Activated CD4-positive, alpha-beta memory T cell treated with anti-CD3 and anti-CD28 coated beads for 36 hours (primary cell): ENCODE data around the gene GSG1L. TPM values are rescaled to one million over a fixed set of nuclear protein-coding genes. Genes with fewer than 3 reads are reported as not detected.

Experiments used
- CTCF ChIA-PET: fragments of 350-600 bp; sonication (Branson Sonifier 250); formaldehyde crosslinking; loops from one replicate; lab custom pipeline; 2021; ENCODE audit warnings: antibody characterized with exemption, inconsistent platforms; lab: Charles Lee
- POLR2A ChIA-PET: fragments of 350-600 bp; sonication (Branson Sonifier 250); formaldehyde crosslinking; loops from one replicate; lab custom pipeline; 2021; ENCODE audit warnings: antibody characterized with exemption; lab: Charles Lee
- DNase-seq: peaks from one replicate; pipeline ENCODE4 v3.0.0-alpha.2; 2020
- H3K27ac Mint-ChIP-seq: one replicate; pipeline ENCODE4 v1.8.0; 2021; ENCODE audit warnings: mixed read lengths
- H3K27me3 Mint-ChIP-seq: one replicate; pipeline ENCODE4 v1.8.0; 2021; ENCODE audit warnings: mixed read lengths
- H3K36me3 Mint-ChIP-seq: one replicate; pipeline ENCODE4 v1.8.0; 2021; ENCODE audit warnings: mixed read lengths
- H3K4me1 Mint-ChIP-seq: one replicate; pipeline ENCODE4 v1.8.0; 2021; ENCODE audit warnings: low read depth, mixed read lengths
- H3K4me3 Mint-ChIP-seq: one replicate; pipeline ENCODE4 v1.8.0; 2021; ENCODE audit warnings: mild to moderate bottlenecking, mixed read lengths
- H3K9me3 Mint-ChIP-seq: one replicate; pipeline ENCODE4 v1.8.0; 2021; ENCODE audit warnings: mixed read lengths
- intact Hi-C: fragments of 100-400 bp; cut with micrococcal nuclease; formaldehyde crosslinking; loops from one replicate; pipeline ENCODE4 v1.15.1; 2023
- total RNA-seq, 2 experiments: library from RNA; stranded (reverse); gene quantifications; one replicate each; pipeline ENCODE4 v1.2.3, GENCODE V29; 2021

GSG1L gene
- total RNA-seq, 2 experiments from 2014 or later, result 0.26 to 0.44 TPM

GRCh38 chr16:27780468-27781194 lies 282.9 kb downstream of the GSG1L start:
- H3K27ac Mint-ChIP-seq, result no peak overlapping the region
- DNase-seq, result no peak
- no peak overlapping the region for H3K4me3 Mint-ChIP-seq
- intact Hi-C loops, result no loop called here
- no peaks in the 10 kb centered on the region for H3K9me3 Mint-ChIP-seq
- CTCF ChIA-PET, result no interaction called here
- POLR2A ChIA-PET, result no interaction called here
- H3K27me3 Mint-ChIP-seq, result no peaks in the 10 kb centered on the region
- H3K36me3 Mint-ChIP-seq, result no peaks in the 10 kb centered on the region
- H3K4me1 Mint-ChIP-seq, result no peaks in the 10 kb centered on the region

- Mint-ChIP-seq H3K27ac (no peak overlapping the region), H3K27me3 (no peaks in the 10 kb centered on the region), H3K4me1 (no peaks in the 10 kb centered on the region)
These were observed 283.8 kb downstream of the GSG1L start for GRCh38 chr16:27779641-27780164.

GRCh38 chr16:27778926-27779570 lies 284.5 kb downstream of the GSG1L start:
- H3K9me3 Mint-ChIP-seq, result no peaks in the 10 kb centered on the region
- H3K4me3 Mint-ChIP-seq, result no peak overlapping the region
- CTCF ChIA-PET, result no interaction called here
- H3K4me1 Mint-ChIP-seq, result no peaks in the 10 kb centered on the region
- POLR2A ChIA-PET, result no interaction called here
- no peaks in the 10 kb centered on the region for H3K27me3 Mint-ChIP-seq
- no peak for DNase-seq
- H3K36me3 Mint-ChIP-seq, result no peaks in the 10 kb centered on the region
- no peak overlapping the region for H3K27ac Mint-ChIP-seq
- intact Hi-C loops, result no loop called here

More at GRCh38 chr16:27779641-27780164, 283.8 kb downstream of the GSG1L start:
- Mint-ChIP-seq H3K36me3 (no peaks in the 10 kb centered on the region), H3K9me3 (no peaks in the 10 kb centered on the region), H3K4me3 (no peak overlapping the region)
- CTCF ChIA-PET, result no interaction called here
- POLR2A ChIA-PET, result no interaction called here
- intact Hi-C loops, result no loop called here
- no peak for DNase-seq

GRCh38 chr16:27778171-27778925 lies 285.2 kb downstream of the GSG1L start:
- H3K9me3 Mint-ChIP-seq, result no peaks in the 10 kb centered on the region
- POLR2A ChIA-PET, result no interaction called here
- intact Hi-C loops, result no loop called here
- H3K4me1 Mint-ChIP-seq, result no peaks in the 10 kb centered on the region
- CTCF ChIA-PET, result no interaction called here
- no peaks in the 10 kb centered on the region for H3K36me3 Mint-ChIP-seq
- H3K27me3 Mint-ChIP-seq, result no peaks in the 10 kb centered on the region
- no peak overlapping the region for H3K27ac Mint-ChIP-seq
- no peak for DNase-seq
- no peak overlapping the region for H3K4me3 Mint-ChIP-seq

GRCh38 chr16:27777527-27777926 lies 286.0 kb downstream of the GSG1L start:
- ChIA-PET CTCF (no interaction called here), POLR2A (no interaction called here)
- Mint-ChIP-seq H3K9me3 (no peaks in the 10 kb centered on the region), H3K36me3 (no peaks in the 10 kb centered on the region), H3K27me3 (no peaks in the 10 kb centered on the region), H3K27ac (no peak overlapping the region), H3K4me1 (no peaks in the 10 kb centered on the region), H3K4me3 (no peak overlapping the region)
- intact Hi-C loops, result no loop called here
- no peak for DNase-seq

GRCh38 chr16:27776556-27777225 lies 286.8 kb downstream of the GSG1L start:
- intact Hi-C loops, result no loop called here
- no peak overlapping the region for H3K4me3 Mint-ChIP-seq

GRCh38 chr16:27775254-27775653 lies 288.3 kb downstream of the GSG1L start:
- DNase-seq, result no peak
- Mint-ChIP-seq H3K4me3 (no peak overlapping the region), H3K27me3 (no peaks in the 10 kb centered on the region), H3K27ac (no peak overlapping the region), H3K36me3 (no peaks in the 10 kb centered on the region), H3K9me3 (no peaks in the 10 kb centered on the region), H3K4me1 (no peaks in the 10 kb centered on the region)
- ChIA-PET POLR2A (no interaction called here), CTCF (no interaction called here)
- intact Hi-C loops, result no loop called here

More at GRCh38 chr16:27776556-27777225, 286.8 kb downstream of the GSG1L start:
- CTCF ChIA-PET, result no interaction called here
- no peaks in the 10 kb centered on the region for H3K27me3 Mint-ChIP-seq
- POLR2A ChIA-PET, result no interaction called here
- H3K27ac Mint-ChIP-seq, result no peak overlapping the region
- no peaks in the 10 kb centered on the region for H3K4me1 Mint-ChIP-seq
- DNase-seq, result no peak
- no peaks in the 10 kb centered on the region for H3K9me3 Mint-ChIP-seq
- no peaks in the 10 kb centered on the region for H3K36me3 Mint-ChIP-seq

GRCh38 chr16:27774779-27775178 lies 288.7 kb downstream of the GSG1L start:
- H3K9me3 Mint-ChIP-seq, result no peaks in the 10 kb centered on the region
- intact Hi-C loops, result no loop called here
- no peak overlapping the region for H3K4me3 Mint-ChIP-seq
- ChIA-PET POLR2A (no interaction called here), CTCF (no interaction called here)
- no peaks in the 10 kb centered on the region for H3K36me3 Mint-ChIP-seq
- DNase-seq, result no peak
- H3K27ac Mint-ChIP-seq, result no peak overlapping the region
- H3K27me3 Mint-ChIP-seq, result no peaks in the 10 kb centered on the region
- no peaks in the 10 kb centered on the region for H3K4me1 Mint-ChIP-seq

GRCh38 chr16:27773344-27773743 lies 290.2 kb downstream of the GSG1L start:
- no peak for DNase-seq
- intact Hi-C loops, result no loop called here
- Mint-ChIP-seq H3K4me1 (no peaks in the 10 kb centered on the region), H3K4me3 (no peak overlapping the region), H3K27me3 (no peaks in the 10 kb centered on the region), H3K9me3 (no peaks in the 10 kb centered on the region), H3K36me3 (peaks cover 2% of the 10 kb centered on the region), H3K27ac (no peak overlapping the region)
- CTCF ChIA-PET, result interaction anchor here (0.6 kb wide), 1 partner anchor 12 kb away, joined by 3 read pairs; no protein-coding TSS in a partner anchor
- POLR2A ChIA-PET, result no interaction called here

- Mint-ChIP-seq H3K27me3 (no peaks in the 10 kb centered on the region), H3K27ac (no peak overlapping the region), H3K9me3 (no peaks in the 10 kb centered on the region), H3K4me1 (no peaks in the 10 kb centered on the region), H3K4me3 (no peak overlapping the region), H3K36me3 (peaks cover 2% of the 10 kb centered on the region)
- DNase-seq, result no peak
- CTCF ChIA-PET, result no interaction called here
- POLR2A ChIA-PET, result no interaction called here
- intact Hi-C loops, result no loop called here
These were observed 291.3 kb downstream of the GSG1L start for GRCh38 chr16:27772093-27772825.

GRCh38 chr16:27771201-27771910 lies 292.2 kb downstream of the GSG1L start:
- Mint-ChIP-seq H3K27me3 (no peaks in the 10 kb centered on the region), H3K4me3 (no peak overlapping the region), H3K9me3 (no peaks in the 10 kb centered on the region), H3K27ac (no peak overlapping the region), H3K36me3 (peaks cover 2% of the 10 kb centered on the region), H3K4me1 (no peaks in the 10 kb centered on the region)
- ChIA-PET CTCF (no interaction called here), POLR2A (no interaction called here)
- intact Hi-C loops, result no loop called here
- no peak for DNase-seq
